GM12891 (cell line): ENCODE results near the gene HTR4.

Experiments used
- DNase-seq: peaks from one replicate; pipeline ENCODE4 v3.0.0; 2011; ENCODE audit warnings: low spot score; ENCODE audit not compliant: insufficient read length
- FAIRE-seq: peaks from 2 replicates; lab custom pipeline; 2011; peaks lifted over from hg19 to GRCh38; lab: Jason Lieb, UNC
- PAX5 ChIP-seq: IDR thresholded peaks from 2 replicates; pipeline ENCODE4 v1.6.1; 2011; ENCODE audit warnings: low read length, moderate library complexity, mild to moderate bottlenecking; ENCODE audit not compliant: insufficient read depth, severe bottlenecking
- POLR2A ChIP-seq: IDR thresholded peaks from 2 replicates; pipeline ENCODE4 v1.6.1; 2011; ENCODE audit warnings: low read depth, low read length, control low read depth
- POLR2AphosphoS5 ChIP-seq: IDR thresholded peaks from 2 replicates; pipeline ENCODE4 v1.6.1; 2011; ENCODE audit warnings: low read depth, low read length, control low read depth
- POU2F2 ChIP-seq: IDR thresholded peaks from 2 replicates; pipeline ENCODE4 v1.6.1; 2011; ENCODE audit warnings: low read depth, mild to moderate bottlenecking, control low read depth, low read length, moderate library complexity
- SPI1 ChIP-seq: IDR thresholded peaks from 2 replicates; pipeline ENCODE4 v1.6.1; 2011; ENCODE audit warnings: low read depth, low read length, control low read depth
- TAF1 ChIP-seq: IDR thresholded peaks from 2 replicates; pipeline ENCODE4 v1.6.1; 2011; ENCODE audit warnings: low read depth, low read length, control low read depth

Gene HTR4

DNA sequence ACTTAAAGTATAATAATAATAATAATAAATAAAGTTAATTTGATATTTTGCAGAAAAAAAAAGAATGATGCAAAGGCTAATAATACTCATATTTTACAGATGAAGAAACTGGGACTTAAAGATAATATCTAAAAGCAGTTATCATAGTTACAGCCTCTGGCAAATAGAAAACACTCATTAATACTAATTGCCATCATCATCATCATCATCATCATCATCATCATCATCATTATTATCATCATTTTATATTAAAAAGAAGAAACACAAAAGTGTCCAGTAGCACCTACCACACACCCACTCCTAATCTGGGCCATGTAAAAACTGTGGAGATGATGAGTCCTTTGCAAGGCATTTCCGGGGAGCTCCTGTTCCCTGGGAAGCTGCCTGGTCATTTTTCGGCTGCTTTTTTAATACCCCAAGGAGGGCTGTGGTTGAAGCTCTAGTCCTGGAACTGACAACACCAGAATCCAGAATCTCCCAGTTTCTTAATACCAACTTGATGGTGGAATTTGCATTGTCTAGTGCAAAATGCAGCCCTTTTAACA is 70.8 kb downstream of the HTR4 start:
- FAIRE-seq = no peak
- TF ChIP-seq SPI1 (no peak), POLR2A (no peak), POU2F2 (no peak), PAX5 (no peak), TAF1 (no peak), POLR2AphosphoS5 (no peak)
- DNase-seq = no peak

- TF ChIP-seq TAF1 = no peak
- no peak for TF ChIP-seq SPI1
- FAIRE-seq (no peak), DNase-seq (no peak)
Observed at GRCh38 chr5:148574167-148574566, 80.2 kb downstream of the HTR4 start.

DNA sequence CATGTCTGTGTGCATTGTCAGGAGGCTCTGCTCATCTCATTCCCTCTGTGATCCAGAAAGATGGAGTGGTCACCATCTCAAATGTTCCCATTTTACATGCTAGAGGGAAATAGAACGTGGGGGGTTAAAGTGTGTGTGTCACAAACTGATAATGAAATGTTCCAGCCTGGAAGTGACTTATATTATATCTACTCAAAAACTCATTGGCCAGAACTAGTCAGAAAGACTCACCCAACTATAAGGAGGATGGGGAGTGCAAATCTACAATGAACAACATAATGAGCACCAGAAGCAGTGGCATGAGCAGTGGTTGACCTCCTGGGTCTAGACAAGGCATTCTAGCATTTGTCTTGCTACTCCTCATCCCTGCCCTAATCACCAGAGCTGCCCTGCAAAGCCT is 81.0 kb downstream of the HTR4 start:
- no peak for FAIRE-seq
- TF ChIP-seq PAX5 (no peak), POLR2AphosphoS5 (no peak), POU2F2 (no peak), SPI1 (no peak), TAF1 (no peak), POLR2A (no peak)
- DNase-seq = no peak

GRCh38 chr5:148569948-148570347 is 84.4 kb downstream of the HTR4 start:
- no peak for TF ChIP-seq SPI1
- TF ChIP-seq POLR2AphosphoS5 = no peak
- no peak for TF ChIP-seq POU2F2
- no peak for TF ChIP-seq PAX5
- TF ChIP-seq POLR2A = no peak
- no peak for TF ChIP-seq TAF1
- FAIRE-seq (no peak), DNase-seq (no peak)

GRCh38 chr5:148565148-148565547 is 89.2 kb downstream of the HTR4 start:
- TF ChIP-seq POU2F2 = no peak
- no peak for TF ChIP-seq POLR2AphosphoS5
- no peak for TF ChIP-seq POLR2A
- no peak for TF ChIP-seq TAF1
- no peak for TF ChIP-seq SPI1
- TF ChIP-seq PAX5 = no peak
- no peak for DNase-seq
- FAIRE-seq = no peak

DNA sequence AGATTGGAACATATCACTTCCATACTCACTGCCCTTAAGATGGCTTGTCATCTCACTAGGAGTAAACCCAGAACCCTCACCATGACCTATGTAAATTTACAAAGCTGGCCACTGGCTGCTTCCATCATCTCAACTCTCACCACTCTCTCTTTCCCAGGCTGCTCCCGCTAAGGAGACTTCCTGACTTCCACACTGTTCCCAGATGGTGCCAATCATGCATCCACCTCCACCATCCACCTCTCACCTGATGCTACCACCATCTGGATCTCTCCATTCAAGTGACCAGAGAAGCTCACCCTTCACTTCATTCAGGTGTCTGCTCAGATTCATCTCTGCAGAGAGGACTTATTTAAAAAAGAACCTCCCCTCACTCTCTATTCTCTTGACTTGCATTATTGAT is 91.3 kb downstream of the HTR4 start:
- TF ChIP-seq SPI1 = no peak
- no peak for TF ChIP-seq PAX5
- TF ChIP-seq POLR2AphosphoS5 = no peak
- no peak for TF ChIP-seq POU2F2
- no peak for TF ChIP-seq POLR2A
- TF ChIP-seq TAF1 = no peak
- FAIRE-seq (no peak), DNase-seq (no peak)

GRCh38 chr5:148561801-148562311 is 92.5 kb downstream of the HTR4 start:
- FAIRE-seq (no peak), DNase-seq (no peak)
- TF ChIP-seq POLR2A = no peak
- TF ChIP-seq TAF1 = no peak
- TF ChIP-seq SPI1 = no peak
- TF ChIP-seq POU2F2 = no peak
- no peak for TF ChIP-seq POLR2AphosphoS5
- no peak for TF ChIP-seq PAX5

GRCh38 chr5:148559461-148559860 is 94.9 kb downstream of the HTR4 start:
- TF ChIP-seq SPI1 (no peak), POU2F2 (no peak), TAF1 (no peak), PAX5 (no peak), POLR2A (no peak), POLR2AphosphoS5 (no peak)
- DNase-seq = no peak
- no peak for FAIRE-seq

- DNase-seq (no peak), FAIRE-seq (no peak)
- no peak for TF ChIP-seq SPI1
- TF ChIP-seq POU2F2 = no peak
- no peak for TF ChIP-seq POLR2A
- TF ChIP-seq POLR2AphosphoS5 = no peak
- no peak for TF ChIP-seq PAX5
Observed at GRCh38 chr5:148558892-148559291, 95.4 kb downstream of the HTR4 start.

GRCh38 chr5:148556835-148557234 is 97.5 kb downstream of the HTR4 start:
- FAIRE-seq = no peak
- TF ChIP-seq SPI1 (no peak), POLR2A (no peak), POU2F2 (no peak), PAX5 (no peak), POLR2AphosphoS5 (no peak), TAF1 (no peak)

DNA sequence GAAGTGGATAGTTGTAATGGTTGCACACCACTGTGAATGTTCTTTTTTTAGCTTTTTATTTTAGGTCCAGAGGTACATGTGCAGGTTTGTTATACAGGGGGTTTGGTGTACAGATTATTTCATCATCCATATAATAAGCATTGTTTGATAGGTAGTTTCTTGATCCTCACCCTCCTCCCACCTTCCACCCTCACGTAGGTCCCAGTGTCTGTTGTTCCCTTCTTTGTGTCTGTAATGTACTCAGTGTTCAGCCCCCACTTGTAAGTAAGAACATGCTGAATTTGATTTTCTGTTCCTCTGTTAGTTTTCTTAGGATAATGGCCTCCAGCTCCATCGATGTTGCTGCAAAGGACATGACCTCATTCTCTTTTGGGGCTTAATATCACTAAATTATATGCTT is 99.7 kb downstream of the HTR4 start:
- FAIRE-seq (no peak), DNase-seq (no peak)
- TF ChIP-seq POLR2AphosphoS5 = no peak
- TF ChIP-seq TAF1 = no peak
- TF ChIP-seq SPI1 = no peak

More at GRCh38 chr5:148556835-148557234, 97.5 kb downstream of the HTR4 start:
- DNase-seq = no peak
